ENCODE results near the gene TCP11.

TCP11 gene

GRCh38 chr6:35068644-35069043 is 72.5 kb downstream of the TCP11 start:
- no peak for DNase-seq (ENCODE audit: insufficient read length, low spot score)
- no peak for FAIRE-seq

- FAIRE-seq (no peak), DNase-seq (ENCODE audit: insufficient read length, low spot score) (no peak)
Observed at GRCh38 chr6:35068206-35068605, 72.9 kb downstream of the TCP11 start.

Data from GM19239 (cell line).